Mucosa of descending colon (tissue), 3 donors: ENCODE results near the gene NSUN7. TPM values are rescaled to one million over a fixed set of nuclear protein-coding genes. Genes with fewer than 3 reads are reported as not detected.

Experiments used
- ATAC-seq: fragments of 200-7000 bp; cut with Tn5 transposase; one replicate; pipeline ENCODE4 v1.9.1; 2020; ENCODE audit warnings: mild to moderate bottlenecking, moderate library complexity
- DNase-seq, 3 donors: peaks; one replicate each; pipeline ENCODE4 v3.0.0-alpha.2; 2020
- H3K36me3 ChIP-seq: fragments of 200-600 bp; one replicate; pipeline ENCODE4 v1.8.0; 2021; ENCODE audit warnings: low read depth, mild to moderate bottlenecking
- H3K4me1 ChIP-seq: fragments of 200-600 bp; one replicate; pipeline ENCODE4 v1.8.0; 2021; ENCODE audit warnings: low read depth, mild to moderate bottlenecking
- H3K4me3 ChIP-seq: fragments of 200-600 bp; one replicate; pipeline ENCODE4 v1.8.0; 2021; ENCODE audit warnings: mild to moderate bottlenecking
- H3K9me3 ChIP-seq: fragments of 200-600 bp; one replicate; pipeline ENCODE4 v1.8.0; 2021; ENCODE audit warnings: mild to moderate bottlenecking
- CTCF ChIP-seq: fragments of 200-600 bp; IDR thresholded peaks from one replicate; pipeline ENCODE4 v1.8.0; 2022; ENCODE audit warnings: antibody characterized with exemption, mild to moderate bottlenecking
- intact Hi-C, 2 donors: fragments of 100-400 bp; cut with DNase I in 1 of 2; cut with micrococcal nuclease in 1 of 2; formaldehyde crosslinking; loops; one replicate each; pipeline versions ENCODE4 v1.11.0 to v1.11.1; 2022; cut with DNase I, micrococcal nuclease
- total RNA-seq, 3 donors: library from RNA; stranded (reverse); fragmentation: NEBNext Ultra II Directional in 2 of 3; extraction: Animal tissue kit (Norgen Biotek cat#: 25700) in 2 of 3; gene quantifications; one replicate each; pipeline versions ENCODE4 v1.2.1 to v1.2.4, GENCODE V29; 2021 to 2023
- donor health status: DM: no; HTN: no; CAD: no; lungs with moderate emphysema.
- donor health status: DM: no; HTN: no; CAD: no.
- donor health status: DM: no; HTN: yes; CAD: no.

Gene NSUN7
- total RNA-seq, 3 donors from 2014 or later = 5.6 to 18.1 (median 11.7) TPM

GRCh38 chr4:40737879-40738278 lies 11.9 kb upstream of the NSUN7 start:
- ATAC-seq = no peak
- no peaks in the 10 kb centered on the region for H3K36me3 ChIP-seq
- H3K4me3 ChIP-seq = no peak overlapping the region
- intact Hi-C loops = loop anchor here in 1 of 2 donors (10.0 kb wide), 1 partner anchor 157 kb away; no protein-coding TSS in a partner anchor
- H3K4me1 ChIP-seq = no peaks in the 10 kb centered on the region
- TF ChIP-seq CTCF = no peak
- no peak for DNase-seq
- no peaks in the 10 kb centered on the region for H3K9me3 ChIP-seq

GRCh38 chr4:40739347-40739746 lies 10.4 kb upstream of the NSUN7 start:
- H3K4me3 ChIP-seq = no peak overlapping the region
- H3K4me1 ChIP-seq = no peaks in the 10 kb centered on the region
- ATAC-seq (no peak), DNase-seq (no peak)
- H3K36me3 ChIP-seq = no peaks in the 10 kb centered on the region
- intact Hi-C loops = loop anchor here in 1 of 2 donors (10.0 kb wide), 1 partner anchor 155 kb away; no protein-coding TSS in a partner anchor
- TF ChIP-seq CTCF = no peak
- H3K9me3 ChIP-seq = no peaks in the 10 kb centered on the region

- no peak for DNase-seq
- no peaks in the 10 kb centered on the region for H3K9me3 ChIP-seq
- no peaks in the 10 kb centered on the region for H3K4me1 ChIP-seq
- ATAC-seq = no peak
- intact Hi-C loops = no loop called here
- TF ChIP-seq CTCF = no peak
- H3K36me3 ChIP-seq = no peaks in the 10 kb centered on the region
- H3K4me3 ChIP-seq = no peak overlapping the region
Observed at GRCh38 chr4:40744218-40744617, 5.5 kb upstream of the NSUN7 start.

GRCh38 chr4:40745285-40745984 lies 4.3 kb upstream of the NSUN7 start:
- intact Hi-C loops = no loop called here
- H3K36me3 ChIP-seq = no peaks in the 10 kb centered on the region
- ATAC-seq = no peak
- H3K9me3 ChIP-seq = no peaks in the 10 kb centered on the region
- no peak for TF ChIP-seq CTCF
- no peak overlapping the region for H3K4me3 ChIP-seq
- DNase-seq = no peak
- no peaks in the 10 kb centered on the region for H3K4me1 ChIP-seq

GRCh38 chr4:40747207-40747835 lies 2.4 kb upstream of the NSUN7 start:
- DNase-seq = no peak
- no peaks in the 10 kb centered on the region for H3K9me3 ChIP-seq
- ATAC-seq = no peak
- TF ChIP-seq CTCF = no peak
- intact Hi-C loops = no loop called here
- H3K36me3 ChIP-seq = no peaks in the 10 kb centered on the region
- H3K4me1 ChIP-seq = no peaks in the 10 kb centered on the region
- H3K4me3 ChIP-seq = no peak overlapping the region
